ENCODE data around the gene AATK.

AATK gene

GRCh38 chr17:81165246-81166032 is 582 bp downstream of the AATK start, which contains the start of gene PVALEF:
TSS of gene PVALEF (plus strand) at chr17:81165507. CDS start at chr17:81181227, 15,720 bp downstream.
- H3K4me3 ChIP-seq (ENCODE audit: low read length), result no peak within 1 kb of the TSS
- TF ChIP-seq ZNF274 (IDR thresholded peaks at IDR 0.05; ENCODE audit: low read depth, low read length), result no peak

GRCh38 chr17:81164371-81165245 is 1.4 kb downstream of the AATK start:
- TF ChIP-seq ZNF274 (IDR thresholded peaks at IDR 0.05; ENCODE audit: low read depth, low read length), result no peak
- H3K4me3 ChIP-seq (ENCODE audit: low read length), result no peak overlapping the region

- no peak for TF ChIP-seq ZNF274 (IDR thresholded peaks at IDR 0.05; ENCODE audit: low read depth, low read length)
- H3K4me3 ChIP-seq (ENCODE audit: low read length), result no peak overlapping the region
These were observed 2.2 kb downstream of the AATK start for GRCh38 chr17:81163703-81164370.

GRCh38 chr17:81163051-81163695 is 2.8 kb downstream of the AATK start:
- no peak for TF ChIP-seq ZNF274 (IDR thresholded peaks at IDR 0.05; ENCODE audit: low read depth, low read length)
- no peak overlapping the region for H3K4me3 ChIP-seq (ENCODE audit: low read length)

GRCh38 chr17:81162491-81162890 is 3.5 kb downstream of the AATK start:
- no peak overlapping the region for H3K4me3 ChIP-seq (ENCODE audit: low read length)
- no peak for TF ChIP-seq ZNF274 (IDR thresholded peaks at IDR 0.05; ENCODE audit: low read depth, low read length)

GRCh38 chr17:81161972-81162371 is 4.0 kb downstream of the AATK start:
- no peak overlapping the region for H3K4me3 ChIP-seq (ENCODE audit: low read length)
- no peak for TF ChIP-seq ZNF274 (IDR thresholded peaks at IDR 0.05; ENCODE audit: low read depth, low read length)

DNA sequence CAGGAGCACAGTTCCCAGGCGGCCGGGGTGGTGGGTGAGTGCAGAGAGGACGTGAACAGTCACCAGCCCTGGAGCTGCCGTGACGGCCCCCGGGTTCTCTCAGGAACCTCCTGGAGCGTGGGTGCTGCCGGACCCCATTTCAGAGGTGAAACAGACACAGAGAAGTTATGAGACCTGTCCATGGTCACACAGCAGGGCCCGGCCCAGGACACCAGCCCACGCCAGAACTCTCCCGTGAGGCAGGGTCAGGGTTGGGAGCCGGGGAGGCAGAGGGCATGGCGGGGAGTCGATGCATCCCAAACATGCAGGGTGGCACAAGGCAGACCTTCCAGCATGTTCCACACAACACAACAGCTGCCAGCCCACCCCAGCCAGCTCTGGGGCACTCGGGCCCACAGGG is 4.5 kb downstream of the AATK start:
- no peak overlapping the region for H3K4me3 ChIP-seq (ENCODE audit: low read length)
- TF ChIP-seq ZNF274 (IDR thresholded peaks at IDR 0.05; ENCODE audit: low read depth, low read length), result no peak

- H3K4me3 ChIP-seq (ENCODE audit: low read length), result no peak overlapping the region
- no peak for TF ChIP-seq ZNF274 (IDR thresholded peaks at IDR 0.05; ENCODE audit: low read depth, low read length)
These were observed 5.1 kb downstream of the AATK start for GRCh38 chr17:81160747-81161453.

DNA sequence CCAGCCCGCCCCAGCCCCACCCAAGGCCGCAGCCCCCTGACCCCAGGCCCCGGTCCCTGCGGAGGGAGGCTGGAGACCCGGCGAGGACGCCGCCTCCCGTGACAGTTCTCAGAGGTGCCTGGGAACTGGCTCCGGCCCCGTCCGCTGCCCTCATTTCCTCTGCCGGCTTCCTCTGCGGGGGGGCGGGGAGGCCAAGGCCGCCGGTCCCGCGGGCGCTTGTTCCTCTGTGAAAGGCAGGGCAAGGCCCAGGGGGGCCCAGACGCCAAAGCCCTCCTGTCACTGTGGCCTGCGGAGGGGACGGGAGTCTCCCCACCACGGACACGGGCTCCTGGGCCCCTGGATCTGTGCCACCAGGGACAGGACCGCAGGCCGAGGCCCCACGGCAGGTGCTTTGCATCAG is 5.7 kb downstream of the AATK start:
- no peak overlapping the region for H3K4me3 ChIP-seq (ENCODE audit: low read length)
- no peak for TF ChIP-seq ZNF274 (IDR thresholded peaks at IDR 0.05; ENCODE audit: low read depth, low read length)

- no peak overlapping the region for H3K4me3 ChIP-seq (ENCODE audit: low read length)
- no peak for TF ChIP-seq ZNF274 (IDR thresholded peaks at IDR 0.05; ENCODE audit: low read depth, low read length)
These were observed 6.3 kb downstream of the AATK start for GRCh38 chr17:81159611-81160265.

DNA sequence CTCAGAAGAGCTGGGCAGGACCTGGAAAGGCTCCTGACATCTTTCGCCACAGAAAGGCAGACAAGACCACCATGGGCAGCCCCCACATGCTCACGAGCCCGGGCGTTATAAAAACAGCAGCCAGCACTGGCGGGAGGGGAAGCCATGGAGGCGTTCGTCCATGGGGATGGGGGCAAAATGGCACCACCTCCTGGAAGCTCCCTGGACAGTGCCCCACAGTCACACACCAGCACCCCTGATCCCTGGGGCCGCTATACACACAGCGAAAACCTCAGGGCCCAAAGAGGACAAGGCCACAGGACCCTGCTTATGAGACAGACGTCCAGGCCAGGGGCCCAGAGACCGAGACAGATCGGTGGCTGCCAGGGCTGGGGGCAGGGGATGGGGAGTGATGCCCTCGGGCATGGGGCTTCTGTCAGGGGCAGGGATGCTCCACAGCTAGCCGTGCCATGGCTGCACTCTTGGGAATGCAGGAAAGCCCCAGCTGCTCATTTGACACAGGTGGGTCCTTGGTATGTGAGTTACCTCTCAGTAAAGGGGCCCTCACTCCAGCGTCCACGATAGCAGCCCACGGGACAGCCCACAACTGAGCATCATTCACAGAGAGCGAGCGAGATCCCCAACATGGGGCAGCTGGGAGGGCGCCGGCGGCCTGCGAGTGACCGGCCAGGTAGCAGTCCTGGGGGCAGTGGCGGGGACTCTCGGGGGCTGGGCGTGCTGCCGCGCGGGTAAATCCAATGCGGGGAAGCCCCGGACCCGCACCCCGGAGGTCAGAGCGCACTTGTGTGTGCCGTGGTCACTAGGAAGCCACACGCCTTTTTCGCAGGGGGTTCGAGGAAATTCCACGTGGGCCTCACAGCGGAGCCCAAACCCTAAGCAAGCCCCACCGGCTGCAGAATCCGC is 7.1 kb downstream of the AATK start:
- H3K4me3 ChIP-seq (ENCODE audit: low read length), result no peak overlapping the region
- TF ChIP-seq ZNF274 (IDR thresholded peaks at IDR 0.05; ENCODE audit: low read depth, low read length), result no peak

All from GM08714 (cell line).